T-helper 22 cell (primary cell): ENCODE results near the gene UGT1A10.
"Not testable (repeated sequence)": the region's sequence is repeated elsewhere in the genome, so short reads cannot be mapped to it uniquely, and the experiment has no call there.

Experiments
- DNase-seq: peaks from one replicate; pipeline ENCODE4 v3.0.0-alpha.2; 2020; ENCODE audit warnings: low read depth

Gene UGT1A10

GRCh38 chr2:233636306-233636705 lies at the start of gene UGT1A10:
TSS of gene UGT1A10 (plus strand) at chr2:233636448. CDS start at chr2:233636523, 75 bp downstream.
- not testable (repeated sequence) for DNase-seq

- no peak for DNase-seq
These were observed 47.8 kb upstream of the UGT1A10 start for GRCh38 chr2:233588400-233588799.

- DNase-seq = not testable (repeated sequence)
These were observed 43.5 kb upstream of the UGT1A10 start for GRCh38 chr2:233592706-233593105.

GRCh38 chr2:233593201-233593600 lies 43.0 kb upstream of the UGT1A10 start:
- no peak for DNase-seq

- DNase-seq = no peak
These were observed 38.7 kb upstream of the UGT1A10 start for GRCh38 chr2:233597522-233597921.

GRCh38 chr2:233598952-233599351 lies 37.3 kb upstream of the UGT1A10 start:
- DNase-seq = no peak

- no peak for DNase-seq
These were observed 35.9 kb upstream of the UGT1A10 start for GRCh38 chr2:233600386-233600785.

- DNase-seq = no peak
These were observed 34.2 kb upstream of the UGT1A10 start for GRCh38 chr2:233602076-233602475.

- no peak for DNase-seq
These were observed 32.7 kb upstream of the UGT1A10 start for GRCh38 chr2:233603520-233603919.

- DNase-seq = no peak
These were observed 31.4 kb upstream of the UGT1A10 start for GRCh38 chr2:233604826-233605225.

- no peak for DNase-seq
These were observed 30.6 kb upstream of the UGT1A10 start for GRCh38 chr2:233605680-233606079.

- no peak for DNase-seq
These were observed 25.0 kb upstream of the UGT1A10 start for GRCh38 chr2:233611284-233611683.

- DNase-seq = not testable (repeated sequence)
These were observed 18.8 kb upstream of the UGT1A10 start, which contains the start of gene UGT1A8 for GRCh38 chr2:233617476-233617875. TSS of gene UGT1A8 (plus strand) at chr2:233617633. CDS start at chr2:233617708, 75 bp downstream.

- DNase-seq = no peak
These were observed 16.0 kb upstream of the UGT1A10 start for GRCh38 chr2:233620204-233620603.

GRCh38 chr2:233621863-233622262 lies 14.4 kb upstream of the UGT1A10 start:
- DNase-seq = not testable (repeated sequence)

- no peak for DNase-seq
These were observed 8.8 kb upstream of the UGT1A10 start for GRCh38 chr2:233627331-233628025.

- DNase-seq = no peak
These were observed 2.6 kb downstream of the UGT1A10 start for GRCh38 chr2:233638836-233639235.

- DNase-seq = no peak
These were observed 3.6 kb downstream of the UGT1A10 start for GRCh38 chr2:233639860-233640259.

GRCh38 chr2:233643128-233643527 lies 6.9 kb downstream of the UGT1A10 start:
- DNase-seq = no peak

- DNase-seq = not testable (repeated sequence)
These were observed 9.8 kb downstream of the UGT1A10 start for GRCh38 chr2:233646033-233646432.

GRCh38 chr2:233650981-233651380 lies 14.7 kb downstream of the UGT1A10 start:
- DNase-seq = no peak

- no peak for DNase-seq
These were observed 15.2 kb downstream of the UGT1A10 start for GRCh38 chr2:233651430-233651829.

- DNase-seq = no peak
These were observed 18.3 kb downstream of the UGT1A10 start for GRCh38 chr2:233654501-233654900.

- DNase-seq = no peak
These were observed 18.8 kb downstream of the UGT1A10 start for GRCh38 chr2:233655043-233655442.
